Left kidney (tissue), 8 donors: ENCODE data around the gene STPG2. TPM values are rescaled to one million over a fixed set of nuclear protein-coding genes. Genes with fewer than 3 reads are reported as not detected.

Source experiments
- DNase-seq: peaks from one replicate; pipeline ENCODE4 v3.0.0-alpha.2; 2013
- long read RNA-seq, 8 donors: transcript quantifications; one replicate each; lab custom pipeline, GENCODE V29; 2026
- polyA plus RNA-seq: library from polyadenylated mRNA; unstranded; fragments of 120-200 nt; gene quantifications from one replicate; pipeline ENCODE4 v1.2.1, GENCODE V29; 2013; ENCODE audit not compliant: insufficient read length

The STPG2 gene
- polyA plus RNA-seq = 0.58 TPM
- long read RNA-seq, donor 1 = 0 reads
- long read RNA-seq, donor 2 = 0 reads
- long read RNA-seq, donor 3 = 0 reads
- long read RNA-seq, donor 4 = 0 reads
- long read RNA-seq, donor 5 = 0 reads
- long read RNA-seq, donor 6 = 0 reads
- long read RNA-seq, donor 7 = 0 reads
- long read RNA-seq, donor 8 = 0 reads

GRCh38 chr4:98143001-98143899 is at the start of gene STPG2:
TSS of gene STPG2 (minus strand) at chr4:98143476.
- DNase-seq = peak; percentile 87

GRCh38 chr4:98185279-98185678 is 42.0 kb upstream of the STPG2 start:
- no peak for DNase-seq

- no peak for DNase-seq
Observed at GRCh38 chr4:98181809-98182208, 38.5 kb upstream of the STPG2 start.

- no peak for DNase-seq
Observed at GRCh38 chr4:98179951-98180350, 36.7 kb upstream of the STPG2 start.

GRCh38 chr4:98176531-98176930 is 33.3 kb upstream of the STPG2 start:
- no peak for DNase-seq

- no peak for DNase-seq
Observed at GRCh38 chr4:98170035-98170434, 26.8 kb upstream of the STPG2 start.

- DNase-seq = no peak
Observed at GRCh38 chr4:98166731-98167041, 23.4 kb upstream of the STPG2 start.

- no peak for DNase-seq
Observed at GRCh38 chr4:98166025-98166730, 22.9 kb upstream of the STPG2 start.

- DNase-seq = no peak
Observed at GRCh38 chr4:98162696-98163095, 19.4 kb upstream of the STPG2 start.

- no peak for DNase-seq
Observed at GRCh38 chr4:98151145-98151924, 8.1 kb upstream of the STPG2 start.

- no peak for DNase-seq
Observed at GRCh38 chr4:98150092-98150761, 7.0 kb upstream of the STPG2 start.

- no peak for DNase-seq
Observed at GRCh38 chr4:98148856-98149255, 5.6 kb upstream of the STPG2 start.

- no peak for DNase-seq
Observed at GRCh38 chr4:98126141-98126540, 17.1 kb downstream of the STPG2 start.

- DNase-seq = no peak
Observed at GRCh38 chr4:98125585-98125984, 17.7 kb downstream of the STPG2 start.

GRCh38 chr4:98117363-98117762 is 25.9 kb downstream of the STPG2 start:
- DNase-seq = no peak

- peak; percentile 8 for DNase-seq
Observed at GRCh38 chr4:98113012-98113411, 30.3 kb downstream of the STPG2 start.

GRCh38 chr4:98110929-98111328 is 32.3 kb downstream of the STPG2 start:
- DNase-seq = no peak

GRCh38 chr4:98110214-98110613 is 33.1 kb downstream of the STPG2 start:
- no peak for DNase-seq

GRCh38 chr4:98102660-98103059 is 40.6 kb downstream of the STPG2 start:
- DNase-seq = no peak

GRCh38 chr4:98101988-98102387 is 41.3 kb downstream of the STPG2 start:
- no peak for DNase-seq

- DNase-seq = no peak
Observed at GRCh38 chr4:98098764-98099163, 44.5 kb downstream of the STPG2 start.

- no peak for DNase-seq
Observed at GRCh38 chr4:98094118-98094517, 49.2 kb downstream of the STPG2 start.
